Endothelial cell of umbilical vein (primary cell): ENCODE results near the gene TEX54.

ENCODE experiments used
- EZH2 ChIP-seq: IDR thresholded peaks from 2 replicates; pipeline ENCODE4 v1.6.1; 2012; ENCODE audit warnings: borderline replicate concordance, low read depth, mild to moderate bottlenecking, moderate library complexity, low read length, inconsistent platforms; ENCODE audit not compliant: severe bottlenecking
- FOS ChIP-seq: IDR thresholded peaks from 2 replicates; pipeline ENCODE4 v1.6.1; 2011; ENCODE audit warnings: mild to moderate bottlenecking, low read length, moderate library complexity, borderline replicate concordance; ENCODE audit not compliant: insufficient read depth
- JUN ChIP-seq: IDR thresholded peaks from 2 replicates; pipeline ENCODE4 v1.6.1; 2011; ENCODE audit warnings: borderline replicate concordance, low read depth; ENCODE audit not compliant: insufficient read length, insufficient read depth
- MYC ChIP-seq: IDR thresholded peaks from one replicate; pipeline ENCODE4 v1.6.1; 2011; ENCODE audit warnings: mild to moderate bottlenecking, low read depth, low read length
- POLR2A ChIP-seq: IDR thresholded peaks from 2 replicates; pipeline ENCODE4 v1.6.1; 2012; ENCODE audit warnings: low read depth, mild to moderate bottlenecking, control low read depth, low read length
- POLR2AphosphoS5 ChIP-seq: IDR thresholded peaks from 2 replicates; pipeline ENCODE4 v1.6.1; 2012; ENCODE audit warnings: low read depth, mild to moderate bottlenecking, control low read depth, low read length, moderate library complexity; ENCODE audit not compliant: insufficient read depth
- TF ChIP-seq, protein P1 (sequence below), 2 donors: IDR thresholded peaks; 1 replicate in 1 of 2; 2 replicates in 1 of 2; pipeline ENCODE4 v1.5.1; 2011; ENCODE audit warnings: low read length in 2 of 2, mild to moderate bottlenecking in 2 of 2, moderate library complexity in 2 of 2, control low read depth in 1 of 2, inconsistent platforms in 1 of 2, low read depth in 1 of 2; ENCODE audit not compliant: insufficient read depth in 1 of 2; ENCODE audit errors: extremely low read depth in 1 of 2
- TF ChIP-seq, protein P2 (sequence below): IDR thresholded peaks from 2 replicates; pipeline ENCODE4 v1.6.1; 2011; ENCODE audit not compliant: insufficient read depth, insufficient read length

DNA sequence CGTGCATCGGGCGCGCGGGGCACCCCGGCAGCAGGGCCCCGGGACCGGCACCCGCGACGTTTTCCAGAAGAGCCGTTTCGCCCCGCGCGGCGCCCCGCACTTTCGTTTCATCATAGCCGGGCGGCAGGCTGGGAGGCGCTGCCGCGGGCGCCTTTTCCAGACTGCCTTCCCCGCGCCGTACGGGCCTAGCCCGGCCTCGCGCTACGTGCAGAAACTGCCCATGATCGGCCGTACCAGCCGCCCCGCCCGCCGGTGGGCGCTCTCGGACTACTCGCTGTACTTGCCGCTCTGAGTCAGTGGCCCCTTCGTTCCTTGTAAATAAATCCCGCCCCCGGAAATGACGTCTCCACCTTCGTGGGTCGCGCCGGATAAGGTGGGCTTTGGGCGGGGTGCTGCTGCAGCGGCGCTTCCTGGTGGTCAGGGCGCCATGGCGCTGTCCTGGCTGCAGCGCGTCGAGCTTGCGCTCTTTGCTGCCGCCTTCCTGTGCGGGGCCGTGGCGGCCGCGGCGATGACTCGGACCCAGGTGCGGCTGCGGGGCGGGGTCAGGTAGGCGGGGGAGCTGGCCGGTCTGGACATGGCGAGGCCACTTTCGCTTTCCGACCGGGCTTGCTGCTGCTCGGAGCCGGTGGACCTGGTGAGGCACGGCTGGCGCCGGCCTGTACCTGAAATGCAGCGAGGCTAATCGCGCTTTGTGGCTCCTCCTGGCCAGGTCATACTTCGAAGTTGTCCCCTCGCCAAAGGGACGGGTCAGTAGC, 45.5 kb downstream of the TEX54 start, which contains the start of gene TMEM179B:
- TF ChIP-seq, protein P1, sequence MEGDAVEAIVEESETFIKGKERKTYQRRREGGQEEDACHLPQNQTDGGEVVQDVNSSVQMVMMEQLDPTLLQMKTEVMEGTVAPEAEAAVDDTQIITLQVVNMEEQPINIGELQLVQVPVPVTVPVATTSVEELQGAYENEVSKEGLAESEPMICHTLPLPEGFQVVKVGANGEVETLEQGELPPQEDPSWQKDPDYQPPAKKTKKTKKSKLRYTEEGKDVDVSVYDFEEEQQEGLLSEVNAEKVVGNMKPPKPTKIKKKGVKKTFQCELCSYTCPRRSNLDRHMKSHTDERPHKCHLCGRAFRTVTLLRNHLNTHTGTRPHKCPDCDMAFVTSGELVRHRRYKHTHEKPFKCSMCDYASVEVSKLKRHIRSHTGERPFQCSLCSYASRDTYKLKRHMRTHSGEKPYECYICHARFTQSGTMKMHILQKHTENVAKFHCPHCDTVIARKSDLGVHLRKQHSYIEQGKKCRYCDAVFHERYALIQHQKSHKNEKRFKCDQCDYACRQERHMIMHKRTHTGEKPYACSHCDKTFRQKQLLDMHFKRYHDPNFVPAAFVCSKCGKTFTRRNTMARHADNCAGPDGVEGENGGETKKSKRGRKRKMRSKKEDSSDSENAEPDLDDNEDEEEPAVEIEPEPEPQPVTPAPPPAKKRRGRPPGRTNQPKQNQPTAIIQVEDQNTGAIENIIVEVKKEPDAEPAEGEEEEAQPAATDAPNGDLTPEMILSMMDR (IDR thresholded peaks at IDR 0.05; ENCODE audit: extremely low read depth in 1 of 2, insufficient read depth in 1 of 2, low read depth in 1 of 2, low read length in 2 of 2), result peak; percentile 62 to 83
- TF ChIP-seq POLR2A (peak; percentile 97), POLR2AphosphoS5 (peak; percentile 98), EZH2 (no peak), FOS (peak; percentile 60), JUN (no peak), MYC (no peak)
- TF ChIP-seq, protein P2, sequence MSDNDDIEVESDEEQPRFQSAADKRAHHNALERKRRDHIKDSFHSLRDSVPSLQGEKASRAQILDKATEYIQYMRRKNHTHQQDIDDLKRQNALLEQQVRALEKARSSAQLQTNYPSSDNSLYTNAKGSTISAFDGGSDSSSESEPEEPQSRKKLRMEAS, result no peak
